ENCODE results near the gene BBS10. TPM values are rescaled to one million over a fixed set of nuclear protein-coding genes. Genes with fewer than 3 reads are reported as not detected.

BBS10 gene
- total RNA-seq, 4 donors from 2014 or later = 6.9 to 34.2 (median 15.1) TPM

- Histone ChIP-seq H3K27ac (no peak overlapping the region), H3K4me3 (no peak overlapping the region), H3K36me3 (no peaks in the 10 kb centered on the region), H3K9me3 (no peaks in the 10 kb centered on the region), H3K4me1 (no peaks in the 10 kb centered on the region), H3K27me3 (no peaks in the 10 kb centered on the region)
- DNase-seq = no peak
- intact Hi-C loops (cut with DNase I; ENCODE audit: low total_unique reads) = no loop called here
- TF ChIP-seq POLR2A (IDR thresholded peaks at IDR 0.05) (no peak), CTCF (IDR thresholded peaks at IDR 0.05) (no peak)
These were observed 48.5 kb downstream of the BBS10 start for GRCh38 chr12:76299536-76300296.

Small RNA genes lying within 50 kb of the gene (small RNA-seq; reads per million reads assigned to genes)
- not detected for gene RN7SKP172

Other genes with a start within 250 kb of the BBS10 start
- gene OSBPL8, start 211.4 kb upstream of the BBS10 start, total RNA-seq = 100 to 1,000 TPM in 1 of 4 donors, 10 to 100 TPM in 3; 22.0 to 131 (median 69.3) TPM

Data from uterus (tissue), 4 donors.